Right ventricle myocardium inferior (tissue), 1 donor: ENCODE results near the gene TMEM175. TPM values are rescaled to one million over a fixed set of nuclear protein-coding genes. Genes with fewer than 3 reads are reported as not detected.
"Not testable (repeated sequence)": the region's sequence is repeated elsewhere in the genome, so short reads cannot be mapped to it uniquely, and the experiment has no call there.

Experiments
- ATAC-seq: fragments of 200-7000 bp; cut with Tn5 transposase; one replicate; pipeline ENCODE4 v1.9.1; 2020; ENCODE audit warnings: mild to moderate bottlenecking, moderate library complexity
- DNase-seq: peaks from one replicate; pipeline ENCODE4 v3.0.0; 2021; ENCODE audit errors: missing footprints
- intact Hi-C: fragments of 100-400 bp; cut with DNase I; formaldehyde crosslinking; loops from one replicate; pipeline ENCODE4 v1.11.0; 2022
- total RNA-seq: library from RNA; stranded (reverse); fragmentation: NEBNext Ultra II Directional; extraction: Animal tissue kit (Norgen Biotek cat#: 25700); gene quantifications from one replicate; pipeline ENCODE4 v1.2.1, GENCODE V29; 2021
- donor health status: DM: no; HTN: yes; CAD: no; lungs with severe emphysema.

Gene TMEM175
- total RNA-seq, 1 donor from 2014 or later, result 17.4 TPM

GRCh38 chr4:974668-975067, 42.4 kb downstream of the TMEM175 start:
- ATAC-seq (no peak), DNase-seq (peak; percentile 11)
- intact Hi-C loops, result no loop called here

- intact Hi-C loops, ATAC-seq, DNase-seq: not testable (repeated sequence)
These were observed 43.8 kb downstream of the TMEM175 start for GRCh38 chr4:976016-976415.

- DNase-seq, result peak; percentile 65
- intact Hi-C loops, result no loop called here
- no peak for ATAC-seq
These were observed 46.9 kb downstream of the TMEM175 start for GRCh38 chr4:978957-979701.

- no peak for ATAC-seq
- DNase-seq, result peak; percentile 60
- intact Hi-C loops, result loop anchor here (10.0 kb wide), 1 partner anchor 47 kb away; the partner anchor contains the start of genes GAK and TMEM175
These were observed 50.0 kb downstream of the TMEM175 start for GRCh38 chr4:982291-982690.

- DNase-seq (peak; percentile 30), ATAC-seq (no peak)
- intact Hi-C loops, result loop anchor here (10.0 kb wide), 1 partner anchor 48 kb away; the partner anchor contains the start of genes GAK and TMEM175
These were observed 50.6 kb downstream of the TMEM175 start for GRCh38 chr4:982814-983213.

- intact Hi-C loops, result loop anchor here (5.0 to 10.0 kb wide), 2 partner anchors 50 to 242 kb away; partner anchors contain the start of genes GAK and TMEM175
- ATAC-seq (no peak), DNase-seq (peak; percentile 15)
These were observed 52.2 kb downstream of the TMEM175 start for GRCh38 chr4:984336-985054.

- intact Hi-C loops, result loop anchor here (5.0 to 10.0 kb wide), 2 partner anchors 50 to 243 kb away; partner anchors contain the start of genes GAK and TMEM175
- DNase-seq (peak; percentile 90), ATAC-seq (peak; percentile 78)
These were observed 53.0 kb downstream of the TMEM175 start for GRCh38 chr4:985123-985830.

GRCh38 chr4:986428-986878, 54.2 kb downstream of the TMEM175 start:
- DNase-seq (peak; percentile 35), ATAC-seq (peak; percentile 4)
- intact Hi-C loops, result loop anchor here (5.0 to 10.0 kb wide), 2 partner anchors 52 to 244 kb away; partner anchors contain the start of genes GAK and TMEM175

- intact Hi-C loops, result loop anchor here (5.0 to 10.0 kb wide), 2 partner anchors 52 to 245 kb away; partner anchors contain the start of genes GAK and TMEM175
- ATAC-seq (peak; percentile 88), DNase-seq (peak; percentile 93)
These were observed 54.8 kb downstream of the TMEM175 start, which contains the start of gene IDUA for GRCh38 chr4:986879-987623. Gene IDUA, plus strand, starts transcription at chr4:987044. Its CDS starts 41 bp downstream, at chr4:987085.

- no peak for ATAC-seq
- DNase-seq, result peak; percentile 62
- intact Hi-C loops, result loop anchor here (5.0 to 10.0 kb wide), 2 partner anchors 53 to 246 kb away; partner anchors contain the start of genes GAK and TMEM175
These were observed 55.6 kb downstream of the TMEM175 start for GRCh38 chr4:987624-988513.

- ATAC-seq (no peak), DNase-seq (peak; percentile 58)
- intact Hi-C loops, result loop anchor here (5.0 to 10.0 kb wide), 2 partner anchors 54 to 247 kb away; partner anchors contain the start of genes GAK and TMEM175
These were observed 56.8 kb downstream of the TMEM175 start for GRCh38 chr4:988726-989721.

GRCh38 chr4:989722-990471, 57.6 kb downstream of the TMEM175 start:
- no peak for ATAC-seq

GRCh38 chr4:990746-991367, 58.6 kb downstream of the TMEM175 start:
- DNase-seq, result peak; percentile 58

More at GRCh38 chr4:989722-990471, 57.6 kb downstream of the TMEM175 start:
- intact Hi-C loops, result loop anchor here (5.0 to 10.0 kb wide), 2 partner anchors 55 to 248 kb away; partner anchors contain the start of genes GAK and TMEM175
- DNase-seq, result peak; percentile 60

More at GRCh38 chr4:990746-991367, 58.6 kb downstream of the TMEM175 start:
- no peak for ATAC-seq
- intact Hi-C loops, result no loop called here
